ENCODE measurements around the gene PRKAA1. TPM values are rescaled to one million over a fixed set of nuclear protein-coding genes. Genes with fewer than 3 reads are reported as not detected.
"Not testable (repeated sequence)": the region's sequence is repeated elsewhere in the genome, so short reads cannot be mapped to it uniquely, and the experiment has no call there.

PRKAA1 gene
- total and polyA plus RNA-seq, 7 donors: 9.6 to 36.8 (median 28.1) TPM

DNA sequence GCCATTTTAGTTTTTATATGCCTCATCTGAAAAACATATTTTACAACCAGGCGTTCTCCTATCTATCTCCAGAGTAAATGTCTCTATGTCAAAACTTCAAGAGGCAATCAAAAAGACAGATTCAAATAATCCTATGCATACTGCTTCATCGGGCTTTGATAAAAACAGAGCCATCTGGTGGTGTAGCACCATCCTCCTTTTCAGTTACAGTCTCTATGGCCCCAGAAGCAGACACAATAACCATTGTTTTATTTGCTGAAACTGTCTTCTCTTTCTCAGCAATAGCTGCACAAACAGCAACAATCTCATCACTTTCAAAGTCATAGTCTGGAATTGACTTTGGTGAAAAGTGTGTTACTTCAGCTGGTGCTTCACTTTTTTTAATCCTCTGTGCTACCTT lies 82.2 kb downstream of the PRKAA1 start:
- no peak overlapping the region for H3K27ac ChIP-seq
- ATAC-seq (no peak), DNase-seq (no peak)
- no peaks in the 10 kb centered on the region for H3K9me3 ChIP-seq
- H3K36me3 ChIP-seq (ENCODE audit: insufficient read depth in 1 of 2, low read depth in 1 of 2): peaks cover 3 to 4% of the 10 kb centered on the region in 2 donors
- 28 to 57% (median 32%) methylated on average over 2 of the region's 2 CpGs for WGBS, 3 donors
- H3K27me3 ChIP-seq (ENCODE audit: insufficient read depth in 3 of 3, low read length in 2 of 3): no peaks in the 10 kb centered on the region
- TF ChIP-seq CTCF (IDR thresholded peaks at IDR 0.05): no peak
- intact Hi-C loops (cut with DNase I): no loop called here
- no peak overlapping the region for H3K4me3 ChIP-seq
- H3K4me1 ChIP-seq: no peaks in the 10 kb centered on the region

GRCh38 chr5:40714001-40714400 lies 84.2 kb downstream of the PRKAA1 start:
- no peak for TF ChIP-seq CTCF (IDR thresholded peaks at IDR 0.05)
- DNase-seq (no peak), ATAC-seq (no peak)
- Histone ChIP-seq H3K27ac (no peak overlapping the region), H3K4me1 (no peaks in the 10 kb centered on the region), H3K36me3 (ENCODE audit: insufficient read depth in 1 of 2, low read depth in 1 of 2) (peaks cover 0 to 4% of the 10 kb centered on the region in 2 donors), H3K4me3 (no peak overlapping the region), H3K9me3 (no peaks in the 10 kb centered on the region), H3K27me3 (ENCODE audit: insufficient read depth in 3 of 3, low read length in 2 of 3) (no peaks in the 10 kb centered on the region)
- intact Hi-C loops (cut with DNase I): no loop called here

DNA sequence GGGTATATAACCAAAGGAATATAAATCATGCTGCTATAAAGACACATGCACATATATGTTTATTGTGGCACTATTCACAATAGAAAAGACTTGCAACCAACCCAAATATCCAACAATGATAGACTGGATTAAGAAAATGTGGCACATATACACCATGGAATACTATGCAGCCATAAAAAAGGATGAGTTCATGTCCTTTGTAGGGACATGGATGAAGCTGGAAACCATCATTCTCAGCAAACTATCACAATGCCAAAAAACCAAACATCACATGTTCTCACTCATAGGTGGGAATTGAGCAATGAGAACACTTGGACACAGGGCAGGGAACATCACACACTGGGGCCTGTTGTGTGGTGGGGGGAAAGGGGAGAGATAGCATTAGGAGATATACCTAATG lies 87.6 kb downstream of the PRKAA1 start:
- H3K27ac ChIP-seq; H3K9me3 ChIP-seq; H3K4me1 ChIP-seq; H3K4me3 ChIP-seq; ATAC-seq; DNase-seq; H3K27me3 ChIP-seq (ENCODE audit: insufficient read depth in 3 of 3, low read length in 2 of 3); H3K36me3 ChIP-seq (ENCODE audit: insufficient read depth in 1 of 2, low read depth in 1 of 2); intact Hi-C loops (cut with DNase I): not testable (repeated sequence)

Other genes starting within 250 kb of the PRKAA1 start
- gene PTGER4, start 118.5 kb downstream of the PRKAA1 start, total RNA-seq: 1 to 10 TPM; 4.8 to 8.3 (median 5.8) TPM
- 1 to 10 TPM; 1.7 to 1.8 (median 1.8) TPM for gene PTGER4, start 118.5 kb downstream of the PRKAA1 start, polyA plus RNA-seq
- 10 to 100 TPM; 19.7 to 38.5 (median 27.0) TPM for gene TTC33, start 42.4 kb downstream of the PRKAA1 start, total RNA-seq
- 10 to 100 TPM; 11.0 to 31.5 (median 11.3) TPM for gene TTC33, start 42.4 kb downstream of the PRKAA1 start, polyA plus RNA-seq
- gene RPL37, start 36.8 kb upstream of the PRKAA1 start, total RNA-seq: 1,000 to 10,000 TPM in 1 of 4 donors, 100 to 1,000 TPM in 3; 737 to 1,162 (median 919) TPM
- gene RPL37, start 36.8 kb upstream of the PRKAA1 start, polyA plus RNA-seq: 1,000 to 10,000 TPM in 2 of 3 donors, 100 to 1,000 TPM in 1; 991 to 2,293 (median 1,068) TPM
- 1 to 10 TPM; 3.0 to 4.1 (median 3.8) TPM for gene CARD6, start 43.0 kb upstream of the PRKAA1 start, total RNA-seq
- gene CARD6, start 43.0 kb upstream of the PRKAA1 start, polyA plus RNA-seq: 1 to 10 TPM; 1.1 to 2.9 (median 1.2) TPM
- gene C7, start 111.1 kb upstream of the PRKAA1 start, total RNA-seq: 10 to 100 TPM in 1 of 4 donors, 1 to 10 TPM in 3; 1.5 to 33.0 (median 6.9) TPM
- 1 to 10 TPM; 1.2 to 5.1 (median 3.8) TPM for gene C7, start 111.1 kb upstream of the PRKAA1 start, polyA plus RNA-seq